Measurements from ENCODE around the gene ASCL5.

GRCh38 chr1:201164645-201165044 lies 37.7 kb upstream of the ASCL5 start:
- TF ChIP-seq FOXM1 (IDR thresholded peaks at IDR 0.05; ENCODE audit: borderline replicate concordance, low read depth) (no peak), NFIC (IDR thresholded peaks at IDR 0.05) (no peak), YY1 (IDR thresholded peaks at IDR 0.05; ENCODE audit: low read depth) (no peak), EP300 (IDR thresholded peaks at IDR 0.05; ENCODE audit: borderline replicate concordance) (no peak), MAX (IDR thresholded peaks at IDR 0.05) (no peak), EGR1 (IDR thresholded peaks at IDR 0.05) (no peak), TAF1 (IDR thresholded peaks at IDR 0.05; ENCODE audit: low read depth) (no peak), RAD21 (IDR thresholded peaks at IDR 0.05; ENCODE audit: low read depth) (no peak)
- TF ChIP-seq, protein P1, sequence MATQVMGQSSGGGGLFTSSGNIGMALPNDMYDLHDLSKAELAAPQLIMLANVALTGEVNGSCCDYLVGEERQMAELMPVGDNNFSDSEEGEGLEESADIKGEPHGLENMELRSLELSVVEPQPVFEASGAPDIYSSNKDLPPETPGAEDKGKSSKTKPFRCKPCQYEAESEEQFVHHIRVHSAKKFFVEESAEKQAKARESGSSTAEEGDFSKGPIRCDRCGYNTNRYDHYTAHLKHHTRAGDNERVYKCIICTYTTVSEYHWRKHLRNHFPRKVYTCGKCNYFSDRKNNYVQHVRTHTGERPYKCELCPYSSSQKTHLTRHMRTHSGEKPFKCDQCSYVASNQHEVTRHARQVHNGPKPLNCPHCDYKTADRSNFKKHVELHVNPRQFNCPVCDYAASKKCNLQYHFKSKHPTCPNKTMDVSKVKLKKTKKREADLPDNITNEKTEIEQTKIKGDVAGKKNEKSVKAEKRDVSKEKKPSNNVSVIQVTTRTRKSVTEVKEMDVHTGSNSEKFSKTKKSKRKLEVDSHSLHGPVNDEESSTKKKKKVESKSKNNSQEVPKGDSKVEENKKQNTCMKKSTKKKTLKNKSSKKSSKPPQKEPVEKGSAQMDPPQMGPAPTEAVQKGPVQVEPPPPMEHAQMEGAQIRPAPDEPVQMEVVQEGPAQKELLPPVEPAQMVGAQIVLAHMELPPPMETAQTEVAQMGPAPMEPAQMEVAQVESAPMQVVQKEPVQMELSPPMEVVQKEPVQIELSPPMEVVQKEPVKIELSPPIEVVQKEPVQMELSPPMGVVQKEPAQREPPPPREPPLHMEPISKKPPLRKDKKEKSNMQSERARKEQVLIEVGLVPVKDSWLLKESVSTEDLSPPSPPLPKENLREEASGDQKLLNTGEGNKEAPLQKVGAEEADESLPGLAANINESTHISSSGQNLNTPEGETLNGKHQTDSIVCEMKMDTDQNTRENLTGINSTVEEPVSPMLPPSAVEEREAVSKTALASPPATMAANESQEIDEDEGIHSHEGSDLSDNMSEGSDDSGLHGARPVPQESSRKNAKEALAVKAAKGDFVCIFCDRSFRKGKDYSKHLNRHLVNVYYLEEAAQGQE (IDR thresholded peaks at IDR 0.05; ENCODE audit: low read depth), result no peak
- TF ChIP-seq, protein P2, sequence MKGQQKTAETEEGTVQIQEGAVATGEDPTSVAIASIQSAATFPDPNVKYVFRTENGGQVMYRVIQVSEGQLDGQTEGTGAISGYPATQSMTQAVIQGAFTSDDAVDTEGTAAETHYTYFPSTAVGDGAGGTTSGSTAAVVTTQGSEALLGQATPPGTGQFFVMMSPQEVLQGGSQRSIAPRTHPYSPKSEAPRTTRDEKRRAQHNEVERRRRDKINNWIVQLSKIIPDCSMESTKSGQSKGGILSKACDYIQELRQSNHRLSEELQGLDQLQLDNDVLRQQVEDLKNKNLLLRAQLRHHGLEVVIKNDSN (IDR thresholded peaks at IDR 0.05), result no peak
